Stromal cell of bone marrow (primary cell): Measurements from ENCODE around the gene FECH.
A peak's percentile ranks its signal among the peaks of the same experiment; 100 is the strongest.
"Not testable (repeated sequence)": the region's sequence is repeated elsewhere in the genome, so short reads cannot be mapped to it uniquely, and the experiment has no call there.

Experiments used
- DNase-seq: peaks from one replicate; pipeline ENCODE4 v3.0.0-alpha.2; 2012; ENCODE audit warnings: low read depth

FECH gene

DNA sequence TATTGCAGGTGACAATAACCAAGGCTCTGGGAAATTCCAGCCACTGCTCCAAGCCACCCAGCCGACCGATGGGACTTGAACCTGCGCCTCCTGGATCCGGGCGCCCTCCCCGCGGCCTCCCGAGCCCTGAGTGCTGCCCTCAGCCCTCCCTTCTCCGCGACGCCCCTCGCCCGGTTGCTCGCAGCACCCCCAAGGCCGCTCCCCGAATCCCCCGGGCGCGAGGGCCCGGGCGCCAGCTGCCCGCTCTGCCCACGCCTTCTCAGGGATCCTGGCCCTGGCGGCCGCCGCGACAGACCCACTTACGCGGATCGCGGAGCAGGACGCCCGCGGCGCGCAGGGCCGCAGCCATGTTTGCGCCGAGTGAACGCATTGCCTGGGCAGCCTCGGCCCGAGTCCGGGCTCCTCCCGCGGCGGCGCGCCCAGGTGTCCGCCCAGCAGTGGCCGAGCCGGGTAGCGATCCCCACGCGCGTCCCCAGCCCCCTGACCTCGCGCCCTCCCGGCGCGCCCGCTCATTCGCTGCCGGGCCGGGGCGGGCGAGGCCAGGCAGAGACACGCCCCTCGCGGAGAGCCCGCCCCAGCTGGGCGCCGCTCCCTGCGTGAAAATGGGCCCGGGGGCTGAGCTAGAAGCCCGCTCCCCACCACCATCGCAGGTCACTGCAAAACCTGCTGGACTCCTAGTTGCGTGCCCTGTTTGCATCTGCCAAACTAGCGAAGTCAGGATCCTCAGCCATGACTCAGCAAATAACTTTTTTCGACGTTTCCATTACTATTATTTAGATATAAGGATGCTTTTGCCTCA lies at the start of gene FECH:
Gene FECH, minus strand, starts transcription at position 452 of the 799 bp plus-strand sequence. Its CDS starts 82 bp downstream, at position 370.
- DNase-seq = peak; percentile 48

DNA sequence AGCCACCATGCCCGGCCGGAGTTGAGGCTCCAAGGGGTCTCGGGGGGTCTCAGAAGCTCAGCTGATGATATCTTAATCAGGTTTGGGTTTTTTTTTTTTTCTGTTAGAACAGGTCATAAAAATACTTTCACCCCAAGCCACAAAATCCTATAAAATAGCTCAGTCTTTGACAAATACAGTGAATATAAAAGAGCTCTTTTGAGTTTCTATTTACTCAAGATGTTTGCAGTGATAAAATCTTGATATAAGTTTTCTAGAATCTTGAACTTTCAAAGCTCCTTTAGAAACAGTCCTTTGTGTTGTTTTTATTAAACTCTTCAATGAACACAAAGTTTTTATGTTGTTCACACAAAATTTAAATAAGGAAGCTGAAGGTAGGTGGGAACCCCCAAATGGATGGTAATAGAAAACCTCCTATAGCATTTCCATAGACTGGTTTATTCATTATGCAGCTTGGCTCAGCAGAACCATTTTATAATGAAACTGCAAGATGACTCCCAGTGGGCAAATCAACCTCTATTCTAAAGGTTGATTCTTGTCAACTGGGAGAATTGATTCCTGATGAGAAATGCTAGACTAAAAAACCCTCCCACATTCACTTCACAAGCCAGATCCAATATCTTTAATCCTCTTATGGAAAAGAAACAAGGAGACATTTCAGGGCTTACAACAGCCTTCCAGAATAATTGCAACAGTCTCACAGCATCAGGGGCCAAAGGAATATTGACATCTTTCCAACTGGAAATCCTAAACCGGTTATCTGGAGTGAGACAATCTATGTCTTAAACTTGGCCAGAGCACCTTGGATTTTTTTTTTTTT lies 48.7 kb upstream of the FECH start:
- DNase-seq = no peak

DNA sequence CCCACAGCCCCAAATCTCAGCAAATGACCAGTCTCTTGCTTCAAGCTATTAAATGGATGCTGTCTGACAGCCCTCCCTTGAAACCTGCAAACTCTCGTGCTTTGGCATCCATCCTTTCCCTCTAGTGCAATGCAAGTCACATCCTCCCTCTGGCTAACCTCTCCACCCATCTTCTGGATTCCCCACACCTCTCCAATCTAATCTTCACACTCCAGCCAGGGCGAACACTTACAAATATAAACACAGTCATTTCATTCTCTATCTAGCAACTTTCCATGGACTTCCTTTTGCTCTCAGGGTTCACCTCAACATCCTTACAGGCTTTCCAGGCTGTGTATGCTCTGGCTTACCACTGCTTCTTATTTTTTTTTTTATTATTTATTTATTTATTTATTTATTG lies 45.2 kb upstream of the FECH start:
- DNase-seq = no peak

DNA sequence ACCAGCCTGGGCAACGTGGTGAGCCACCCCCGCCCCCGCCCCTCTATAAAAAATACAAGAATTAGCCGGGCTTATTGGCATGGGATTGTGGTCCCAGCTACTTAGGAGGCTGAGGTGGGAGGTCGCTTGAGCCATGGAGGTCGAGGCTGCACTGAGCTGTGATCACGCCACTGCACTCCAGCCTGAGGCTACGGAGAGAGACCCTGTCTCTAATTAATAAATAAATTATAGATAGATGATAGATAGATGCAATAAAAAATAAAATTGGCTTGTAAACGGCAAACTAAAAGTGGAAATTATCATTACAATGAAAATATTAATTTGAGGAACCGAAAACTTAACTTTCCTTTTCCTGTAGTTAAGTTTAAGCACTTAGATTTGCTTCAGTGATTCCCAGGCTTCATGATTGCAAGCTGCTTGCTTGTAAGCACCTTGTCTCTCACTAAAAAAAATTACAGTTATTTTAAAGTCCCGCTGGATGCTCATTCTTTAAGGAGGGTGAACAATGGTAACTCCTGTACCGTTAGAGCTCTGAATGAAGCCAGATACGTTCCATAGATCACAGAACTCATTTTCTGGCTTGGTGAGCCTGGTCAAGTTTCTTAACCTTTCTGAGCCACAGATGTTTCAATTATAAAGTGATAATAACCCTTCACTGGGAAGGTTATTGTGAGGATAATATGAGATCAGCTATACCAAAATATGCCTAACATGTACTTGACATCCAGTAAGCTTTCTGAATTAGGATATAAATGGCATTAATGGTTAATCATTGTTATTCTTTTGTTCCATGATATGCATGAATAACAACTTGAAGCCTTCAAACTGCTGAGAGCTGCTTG lies 44.5 kb upstream of the FECH start:
- DNase-seq = no peak

- DNase-seq = peak; percentile 92
These were observed 43.7 kb upstream of the FECH start for GRCh38 chr18:57630002-57630753.

- no peak for DNase-seq
These were observed 42.9 kb upstream of the FECH start for GRCh38 chr18:57629422-57629821.

DNA sequence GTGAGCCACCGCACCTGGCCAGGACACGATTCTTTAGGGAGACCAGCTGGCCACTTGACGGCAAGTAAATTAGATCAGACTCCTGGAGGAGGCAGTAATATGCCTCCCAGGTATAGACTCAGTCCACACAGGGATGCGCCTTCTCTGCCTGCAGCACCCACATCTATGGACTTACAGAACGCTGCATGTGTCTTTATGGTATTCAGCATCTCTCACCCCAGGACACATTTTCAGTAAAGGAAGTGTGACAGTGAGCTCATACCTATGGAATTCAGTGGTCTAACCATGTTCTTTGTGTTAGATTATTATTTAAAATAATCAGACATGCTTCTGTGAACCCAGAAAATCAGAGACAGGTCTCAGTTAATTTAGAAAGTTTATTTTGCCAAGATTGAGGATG lies 41.0 kb upstream of the FECH start:
- DNase-seq = no peak

DNA sequence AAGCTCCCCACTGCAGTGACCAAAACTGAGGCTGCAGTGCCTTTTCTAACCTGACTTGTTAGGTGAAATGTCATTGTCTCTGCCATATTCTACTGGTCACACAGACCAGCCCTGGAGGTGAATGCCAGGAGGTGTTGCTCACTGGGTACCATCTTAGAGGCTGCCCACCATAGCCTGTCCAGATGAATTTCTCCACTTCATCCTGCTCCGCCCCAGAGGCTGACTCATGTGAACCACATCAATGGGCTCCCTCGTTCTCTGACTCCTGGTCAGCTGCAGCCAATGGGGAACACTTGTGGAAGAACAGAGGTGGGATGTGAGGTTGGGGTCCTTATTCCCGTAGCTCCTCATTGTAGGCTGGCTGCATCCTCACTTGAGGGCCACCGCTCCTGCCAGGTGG lies 38.5 kb upstream of the FECH start:
- DNase-seq = no peak

- DNase-seq = no peak
These were observed 34.7 kb upstream of the FECH start for GRCh38 chr18:57621246-57621604.

GRCh38 chr18:57619876-57620275 lies 33.4 kb upstream of the FECH start:
- no peak for DNase-seq

- no peak for DNase-seq
These were observed 32.4 kb upstream of the FECH start for GRCh38 chr18:57618910-57619309.

DNA sequence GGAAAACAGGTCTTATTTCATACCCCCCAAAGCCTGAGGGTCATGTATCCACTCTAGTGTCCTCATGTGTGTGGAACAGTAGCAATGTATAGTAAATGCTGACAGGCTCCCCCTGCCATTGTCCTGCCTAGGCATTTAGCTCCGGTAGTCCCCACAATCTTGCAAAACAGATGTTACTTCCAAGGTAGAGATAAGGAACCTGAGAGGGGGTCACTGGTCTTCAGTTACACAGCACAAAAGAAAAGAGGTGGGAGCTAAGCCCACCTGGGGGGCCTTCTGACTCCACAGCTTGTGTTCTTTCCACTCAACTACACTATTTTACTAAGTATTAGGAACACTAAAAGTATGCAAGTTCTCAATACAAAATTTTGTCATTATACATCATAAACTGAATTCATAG lies 17.4 kb upstream of the FECH start:
- DNase-seq = no peak

DNA sequence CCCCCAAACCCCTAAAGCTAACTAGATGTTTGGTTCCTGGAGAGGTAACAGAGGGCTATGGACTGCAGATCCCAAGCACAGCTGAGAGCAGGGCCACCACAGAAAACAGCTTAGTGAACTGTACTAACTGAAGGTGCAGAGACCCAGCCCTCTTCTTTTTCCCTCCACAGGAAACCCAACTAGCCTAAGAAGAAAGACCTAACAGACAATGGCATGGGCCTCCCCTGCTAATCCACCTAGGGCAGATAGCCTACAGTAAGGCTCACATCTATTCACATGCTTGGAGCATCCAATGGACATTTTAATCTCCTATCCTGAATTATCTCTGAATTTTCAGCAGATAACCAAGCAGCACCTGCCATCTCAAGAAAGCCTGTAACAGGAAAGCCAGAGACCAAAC lies 8.8 kb upstream of the FECH start:
- DNase-seq = no peak

GRCh38 chr18:57592716-57593115 lies 6.2 kb upstream of the FECH start:
- DNase-seq = not testable (repeated sequence)

- no peak for DNase-seq
These were observed 2.7 kb upstream of the FECH start for GRCh38 chr18:57589161-57589560.

GRCh38 chr18:57587098-57587661 lies 678 bp upstream of the FECH start:
- DNase-seq = no peak

DNA sequence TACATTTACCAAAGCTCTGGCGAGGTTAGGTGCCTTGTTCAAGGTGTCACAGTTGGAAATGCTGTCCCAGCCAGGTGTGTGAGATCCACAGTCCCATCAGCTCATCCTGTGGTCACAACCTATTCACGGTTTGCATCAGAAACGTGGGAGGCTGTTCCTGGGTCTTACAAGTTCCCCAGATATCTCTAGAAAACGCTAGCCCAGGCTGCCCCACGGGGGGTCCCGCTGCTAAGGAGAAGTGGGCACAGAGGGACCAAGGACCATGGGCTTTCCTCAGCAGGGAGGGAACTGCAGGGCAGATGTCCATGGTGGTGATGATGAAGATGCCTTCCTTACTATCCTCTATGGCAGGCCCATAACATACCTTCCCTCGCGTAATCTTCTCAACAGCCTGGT lies 649 bp downstream of the FECH start:
- no peak for DNase-seq

- no peak for DNase-seq
These were observed 1.1 kb downstream of the FECH start for GRCh38 chr18:57585421-57585820.

GRCh38 chr18:57584444-57584843 lies 2.1 kb downstream of the FECH start:
- no peak for DNase-seq

DNA sequence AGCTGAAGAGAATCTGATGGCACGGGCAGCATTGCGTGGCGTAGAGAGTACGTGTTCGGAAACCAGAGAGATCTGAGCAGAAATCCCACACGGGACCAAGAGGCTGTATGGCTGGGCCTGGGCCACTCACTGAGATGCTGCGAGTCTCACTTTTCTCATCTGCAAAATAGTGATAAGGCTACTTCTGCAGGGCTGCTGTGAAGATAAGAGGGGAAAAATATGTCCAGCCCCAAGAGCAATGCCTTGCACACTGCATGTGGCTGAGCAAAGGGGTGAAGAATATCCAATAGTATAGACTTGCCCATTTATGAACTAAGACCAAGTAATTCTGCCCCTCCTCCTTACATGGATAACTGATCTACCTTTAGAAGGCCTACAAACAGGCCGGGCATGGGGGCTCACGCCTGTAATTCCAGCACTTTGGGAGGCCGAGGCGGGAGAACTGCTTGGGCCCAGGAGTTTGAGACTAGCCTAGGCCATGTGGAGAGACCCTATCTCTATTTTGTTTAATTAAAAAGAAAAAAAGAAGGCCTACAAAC lies 3.1 kb downstream of the FECH start:
- DNase-seq = no peak

DNA sequence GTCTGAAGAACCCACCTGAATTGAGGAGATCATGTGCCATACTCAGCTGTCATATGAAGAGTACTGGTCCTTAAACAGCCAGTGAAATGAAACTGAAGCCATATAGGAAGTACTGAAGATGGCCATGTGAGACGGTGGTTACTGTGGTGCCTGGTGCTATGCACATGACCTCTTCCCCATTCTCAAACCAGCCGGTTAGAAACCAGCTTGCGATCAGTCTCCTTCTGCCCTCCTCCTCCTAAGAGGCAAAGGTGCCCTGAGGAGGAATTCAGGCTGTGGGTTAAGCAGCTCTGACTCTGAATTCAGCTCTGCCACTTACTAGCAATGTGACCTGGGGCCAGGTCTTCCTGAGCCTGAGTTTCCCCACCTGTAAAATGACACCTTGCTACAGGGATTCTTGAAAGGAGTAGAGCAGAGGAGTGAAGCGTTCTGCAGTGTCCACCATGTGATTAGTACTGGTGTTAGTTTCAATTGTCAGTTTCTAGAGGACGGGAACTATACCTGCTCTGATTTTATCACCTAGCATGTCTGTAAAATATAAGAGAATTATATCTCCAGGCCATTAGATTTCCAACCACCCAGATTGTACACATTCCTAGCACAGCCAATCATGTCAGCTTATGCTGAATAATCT lies 5.1 kb downstream of the FECH start:
- DNase-seq = no peak
